T-helper 17 cell (primary cell): ENCODE results near the gene KIF5C. TPM values are rescaled to one million over a fixed set of nuclear protein-coding genes. Genes with fewer than 3 reads are reported as not detected.
A peak's percentile ranks its signal among the peaks of the same experiment; 100 is the strongest.

Source experiments
- ATAC-seq: fragments of 150-1000 bp; cut with Tn5 transposase; 2 replicates; pipeline ENCODE4 v1.10.0; 2021; ENCODE audit warnings: mild to moderate bottlenecking, moderate library complexity
- DNase-seq, 3 donors: peaks; one replicate each; pipeline versions ENCODE4 v3.0.0 to v3.0.0-alpha.2; 2020 to 2021
- H3K9me3 ChIP-seq: one replicate; pipeline ENCODE4 v1.7.0; 2013; ENCODE audit warnings: low read length, mild to moderate bottlenecking; ENCODE audit not compliant: control insufficient read depth, poor library complexity, severe bottlenecking
- H3K27ac Mint-ChIP-seq: one replicate; pipeline ENCODE4 v1.8.0; 2022; ENCODE audit warnings: mild to moderate bottlenecking, moderate library complexity, mixed read lengths
- H3K27me3 Mint-ChIP-seq: one replicate; pipeline ENCODE4 v1.8.0; 2022; ENCODE audit warnings: mixed read lengths
- H3K36me3 Mint-ChIP-seq: one replicate; pipeline ENCODE4 v1.8.0; 2022; ENCODE audit warnings: low read depth, mixed read lengths
- H3K4me1 Mint-ChIP-seq: one replicate; pipeline ENCODE4 v1.8.0; 2022; ENCODE audit warnings: mild to moderate bottlenecking, mixed read lengths
- H3K4me3 Mint-ChIP-seq: one replicate; pipeline ENCODE4 v1.8.0; 2022; ENCODE audit warnings: mild to moderate bottlenecking, moderate library complexity, mixed read lengths
- total RNA-seq, 4 donors: library from RNA in 2 of 4; stranded (reverse) in 2 of 4; gene quantifications; one replicate each; pipeline ENCODE4 v1.2.3 and lab custom pipeline; 2022 to 2026

The KIF5C gene
- total RNA-seq, 2 donors from 2014 or later = 32.0 to 41.6 TPM

- no peaks in the 10 kb centered on the region for H3K9me3 ChIP-seq
- ATAC-seq = no peak
- peaks cover 9% of the 10 kb centered on the region for H3K36me3 Mint-ChIP-seq
- H3K4me1 Mint-ChIP-seq = peaks cover 6% of the 10 kb centered on the region
- H3K27ac Mint-ChIP-seq = no peak overlapping the region
- no peak overlapping the region for H3K4me3 Mint-ChIP-seq
- H3K27me3 Mint-ChIP-seq = no peaks in the 10 kb centered on the region
- no peak for DNase-seq
These were observed 121.8 kb downstream of the KIF5C start for GRCh38 chr2:148996805-148997204.

- H3K36me3 Mint-ChIP-seq = peaks cover 19% of the 10 kb centered on the region
- H3K27ac Mint-ChIP-seq = peak overlapping the region; percentile 57
- DNase-seq = no peak
- no peak overlapping the region for H3K4me3 Mint-ChIP-seq
- no peaks in the 10 kb centered on the region for H3K27me3 Mint-ChIP-seq
- H3K9me3 ChIP-seq = no peaks in the 10 kb centered on the region
- no peak for ATAC-seq
- peaks cover 14% of the 10 kb centered on the region for H3K4me1 Mint-ChIP-seq
These were observed 123.3 kb downstream of the KIF5C start for GRCh38 chr2:148998165-148998830.

DNA sequence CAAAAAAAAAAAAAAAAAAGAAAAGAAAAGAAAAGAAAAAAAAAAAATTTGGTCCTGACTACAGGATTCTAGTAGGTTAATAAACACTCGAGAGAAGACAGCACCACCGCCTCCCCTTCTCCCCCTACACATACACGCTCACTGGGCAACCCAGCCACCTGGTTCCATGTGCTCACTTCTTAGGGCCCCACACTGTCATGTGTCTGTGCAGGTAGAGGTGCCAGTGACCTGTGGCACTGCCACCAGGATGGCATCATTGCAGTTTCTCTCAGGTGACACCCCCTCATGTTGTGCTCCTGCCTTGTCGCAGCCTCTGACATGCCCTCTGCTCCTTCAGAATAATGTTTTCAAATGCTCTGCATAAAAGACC, 123.8 kb downstream of the KIF5C start:
- H3K36me3 Mint-ChIP-seq = peaks cover 15% of the 10 kb centered on the region
- H3K27ac Mint-ChIP-seq = no peak overlapping the region
- peaks cover 14% of the 10 kb centered on the region for H3K4me1 Mint-ChIP-seq
- H3K27me3 Mint-ChIP-seq = no peaks in the 10 kb centered on the region
- ATAC-seq (no peak), DNase-seq (no peak)
- no peak overlapping the region for H3K4me3 Mint-ChIP-seq
- no peaks in the 10 kb centered on the region for H3K9me3 ChIP-seq

- peaks cover 15% of the 10 kb centered on the region for H3K36me3 Mint-ChIP-seq
- no peak for ATAC-seq
- no peaks in the 10 kb centered on the region for H3K9me3 ChIP-seq
These were observed 124.5 kb downstream of the KIF5C start for GRCh38 chr2:148999451-148999921.

DNA sequence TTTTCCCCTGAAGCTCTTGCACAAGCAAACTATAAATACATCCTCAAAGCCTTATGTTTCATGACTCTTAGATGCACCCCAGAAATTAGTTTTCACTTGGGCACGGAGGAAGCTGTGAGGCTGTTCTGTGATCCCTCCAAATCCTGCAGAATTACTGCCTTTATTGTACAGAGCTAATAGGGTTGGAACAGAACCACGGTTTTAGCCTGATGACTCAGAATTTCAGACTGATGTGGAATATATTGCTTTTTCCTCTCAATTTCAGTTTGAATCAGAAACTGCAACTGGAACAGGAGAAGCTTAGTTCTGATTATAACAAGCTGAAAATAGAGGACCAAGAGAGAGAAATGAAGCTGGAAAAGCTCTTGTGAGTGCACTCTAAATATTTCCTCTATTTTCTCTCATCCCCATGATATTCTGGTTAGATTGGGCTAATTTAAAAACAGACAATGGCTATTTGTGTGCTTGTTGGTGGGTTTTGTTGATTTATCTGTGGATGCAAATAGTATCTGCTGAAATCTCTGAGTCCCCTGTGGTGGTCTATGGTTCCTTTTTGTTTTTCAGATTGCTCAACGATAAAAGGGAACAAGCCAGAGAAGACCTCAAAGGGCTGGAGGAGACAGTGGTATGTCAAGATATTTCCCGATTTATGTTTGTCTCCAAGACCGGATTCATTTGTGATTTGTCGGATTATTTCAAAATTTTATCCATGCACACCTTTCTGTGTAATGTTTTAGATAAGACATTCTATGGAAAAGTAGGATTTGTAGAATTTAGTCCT, 125.3 kb downstream of the KIF5C start:
- Mint-ChIP-seq H3K4me1 (peaks cover 14% of the 10 kb centered on the region), H3K36me3 (peaks cover 10% of the 10 kb centered on the region), H3K4me3 (no peak overlapping the region), H3K27me3 (no peaks in the 10 kb centered on the region), H3K27ac (no peak overlapping the region)
- H3K9me3 ChIP-seq = no peaks in the 10 kb centered on the region
- no peak for DNase-seq
- ATAC-seq = no peak

More at GRCh38 chr2:148999451-148999921, 124.5 kb downstream of the KIF5C start:
- H3K4me1 Mint-ChIP-seq = peaks cover 14% of the 10 kb centered on the region
- no peak overlapping the region for H3K27ac Mint-ChIP-seq
- no peak overlapping the region for H3K4me3 Mint-ChIP-seq
- no peaks in the 10 kb centered on the region for H3K27me3 Mint-ChIP-seq
- DNase-seq = no peak

- H3K27ac Mint-ChIP-seq = no peak overlapping the region
- H3K27me3 Mint-ChIP-seq = no peaks in the 10 kb centered on the region
- H3K9me3 ChIP-seq = no peaks in the 10 kb centered on the region
- DNase-seq (no peak), ATAC-seq (no peak)
- no peak overlapping the region for H3K4me3 Mint-ChIP-seq
- H3K4me1 Mint-ChIP-seq = peaks cover 20% of the 10 kb centered on the region
- peaks cover 16% of the 10 kb centered on the region for H3K36me3 Mint-ChIP-seq
These were observed 126.5 kb downstream of the KIF5C start for GRCh38 chr2:149001496-149001895.

DNA sequence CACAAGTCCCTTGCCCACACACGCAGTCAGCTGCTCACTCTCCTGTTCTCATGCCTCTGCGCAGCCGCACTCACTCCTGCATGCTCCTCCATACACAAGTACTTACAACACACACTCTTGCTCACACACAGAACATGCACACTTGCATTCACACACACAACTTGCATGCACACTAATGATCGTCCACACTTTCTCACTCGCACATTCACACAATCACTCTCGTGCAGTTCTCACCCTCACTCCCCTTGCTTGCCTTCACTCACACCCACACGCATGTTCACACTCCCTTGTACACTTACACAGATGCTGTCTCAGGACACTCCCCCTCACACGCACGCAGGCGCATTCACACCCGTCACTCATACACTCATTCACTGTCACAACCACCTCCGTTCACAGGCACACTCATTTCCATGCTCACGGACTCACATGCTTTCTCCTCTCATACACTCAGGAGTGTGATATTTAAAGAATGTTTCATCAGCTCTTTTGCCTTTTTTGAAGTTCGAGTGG, 127.4 kb downstream of the KIF5C start:
- no peaks in the 10 kb centered on the region for H3K9me3 ChIP-seq
- Mint-ChIP-seq H3K27ac (peak overlapping the region; percentile 85), H3K4me1 (peaks cover 21% of the 10 kb centered on the region), H3K4me3 (no peak overlapping the region), H3K27me3 (no peaks in the 10 kb centered on the region), H3K36me3 (peaks cover 18% of the 10 kb centered on the region)
- no peak for DNase-seq
- ATAC-seq = no peak

DNA sequence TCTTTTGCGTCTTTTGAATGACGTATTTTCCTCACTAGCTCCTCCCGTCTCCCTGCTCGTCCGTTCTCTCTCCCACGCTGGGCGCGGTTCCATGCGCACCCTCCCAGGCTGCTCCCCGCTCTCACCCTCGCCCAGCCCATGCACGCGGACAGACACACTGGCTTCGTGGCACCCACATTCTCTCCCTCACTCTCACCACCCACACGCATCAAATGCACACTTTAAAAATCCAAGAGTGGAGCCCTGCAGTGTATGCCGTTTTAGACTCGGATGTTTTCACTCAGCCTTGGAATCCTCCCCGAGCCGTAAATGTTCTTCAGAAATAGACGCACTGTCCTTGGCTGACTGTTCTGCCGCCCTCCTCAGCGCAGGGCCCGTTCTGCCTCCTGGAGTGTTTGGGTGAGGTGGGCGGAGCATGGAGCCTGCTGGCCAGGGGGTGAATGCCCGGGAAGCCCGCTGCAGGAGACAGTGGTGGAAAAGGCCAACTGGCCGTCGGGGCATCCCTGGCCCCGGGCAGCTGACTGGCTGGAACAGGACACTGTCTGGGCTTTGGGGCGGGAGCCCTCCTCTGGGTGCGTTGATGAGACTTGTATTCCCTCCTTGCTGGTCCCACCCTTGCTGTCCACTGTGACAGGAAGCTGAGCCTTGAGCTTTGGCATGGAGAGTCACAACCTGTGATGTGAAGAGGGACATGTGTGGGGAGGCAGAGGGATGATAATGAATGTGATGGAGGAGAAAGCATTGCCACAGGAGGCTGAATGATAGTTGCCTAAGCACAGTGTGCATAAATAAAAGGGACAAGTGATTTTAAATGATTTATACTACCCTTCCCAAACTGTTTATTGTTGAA, 128.1 kb downstream of the KIF5C start:
- ATAC-seq (no peak), DNase-seq (no peak)
- Mint-ChIP-seq H3K27me3 (no peaks in the 10 kb centered on the region), H3K4me1 (peaks cover 17% of the 10 kb centered on the region), H3K36me3 (peaks cover 18% of the 10 kb centered on the region), H3K27ac (peak overlapping the region; percentile 85), H3K4me3 (no peak overlapping the region)
- H3K9me3 ChIP-seq = no peaks in the 10 kb centered on the region

DNA sequence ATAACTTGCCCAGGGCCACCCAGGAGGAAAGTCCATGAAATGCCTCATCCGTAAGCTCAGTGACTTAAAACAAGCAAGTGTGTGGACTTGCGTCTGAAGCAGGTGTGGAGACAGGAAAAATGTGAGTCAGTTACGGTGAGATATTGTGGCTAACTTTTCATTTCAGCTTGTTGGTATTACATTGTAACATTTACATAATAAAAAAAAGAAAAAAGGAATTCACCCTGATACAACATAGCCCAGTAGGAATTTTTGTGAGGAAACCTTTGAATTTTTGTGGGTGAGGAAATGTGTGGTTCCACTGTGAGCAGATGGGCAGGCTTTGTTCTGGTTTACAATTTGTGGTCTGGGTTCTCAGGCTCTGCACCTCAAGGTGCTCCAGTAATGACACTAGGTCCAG, 129.8 kb downstream of the KIF5C start:
- DNase-seq (no peak), ATAC-seq (no peak)
- H3K9me3 ChIP-seq = no peaks in the 10 kb centered on the region
- peaks cover 18% of the 10 kb centered on the region for H3K36me3 Mint-ChIP-seq
- no peak overlapping the region for H3K27ac Mint-ChIP-seq
- H3K4me1 Mint-ChIP-seq = peaks cover 15% of the 10 kb centered on the region
- no peak overlapping the region for H3K4me3 Mint-ChIP-seq
- no peaks in the 10 kb centered on the region for H3K27me3 Mint-ChIP-seq

GRCh38 chr2:149005471-149006077, 130.5 kb downstream of the KIF5C start:
- Mint-ChIP-seq H3K27me3 (no peaks in the 10 kb centered on the region), H3K36me3 (peaks cover 18% of the 10 kb centered on the region), H3K4me1 (peaks cover 15% of the 10 kb centered on the region), H3K27ac (no peak overlapping the region), H3K4me3 (no peak overlapping the region)
- DNase-seq = no peak
- ATAC-seq = no peak
- no peaks in the 10 kb centered on the region for H3K9me3 ChIP-seq

- Mint-ChIP-seq H3K4me1 (peaks cover 15% of the 10 kb centered on the region), H3K36me3 (peaks cover 19% of the 10 kb centered on the region), H3K27me3 (no peaks in the 10 kb centered on the region), H3K27ac (peak overlapping the region; percentile 39), H3K4me3 (no peak overlapping the region)
- H3K9me3 ChIP-seq = no peaks in the 10 kb centered on the region
- ATAC-seq (no peak), DNase-seq (no peak)
These were observed 132.0 kb downstream of the KIF5C start for GRCh38 chr2:149006883-149007543.

- Mint-ChIP-seq H3K27ac (no peak overlapping the region), H3K36me3 (peaks cover 11% of the 10 kb centered on the region), H3K4me3 (no peak overlapping the region), H3K27me3 (no peaks in the 10 kb centered on the region), H3K4me1 (peaks cover 7% of the 10 kb centered on the region)
- no peak for DNase-seq
- ATAC-seq = no peak
- no peaks in the 10 kb centered on the region for H3K9me3 ChIP-seq
These were observed 133.4 kb downstream of the KIF5C start for GRCh38 chr2:149008381-149008780.
